ENCODE results near the gene KCNQ4. TPM values are rescaled to one million over a fixed set of nuclear protein-coding genes. Genes with fewer than 3 reads are reported as not detected.

Gene KCNQ4
- total RNA-seq, 1 donor from 2014 or later, result 1.5 TPM

- DNase-seq, result no peak
- Histone ChIP-seq H3K4me1 (peaks cover 10% of the 10 kb centered on the region), H3K36me3 (no peaks in the 10 kb centered on the region)
Measured at GRCh38 chr1:40820911-40821693, 37.5 kb downstream of the KCNQ4 start.

GRCh38 chr1:40822890-40823289, 39.3 kb downstream of the KCNQ4 start:
- no peak overlapping the region for H3K4me3 ChIP-seq
- H3K27ac ChIP-seq (replicated peaks), result no peak overlapping the region
- intact Hi-C loops (cut with micrococcal nuclease), result no loop called here
- no peak for TF ChIP-seq CTCF (IDR thresholded peaks at IDR 0.05; ENCODE audit: borderline replicate concordance)
- H3K4me1 ChIP-seq, result peaks cover 9% of the 10 kb centered on the region
- DNase-seq, result no peak
- H3K36me3 ChIP-seq, result no peaks in the 10 kb centered on the region
- H3K27me3 ChIP-seq (ENCODE audit: low read depth), result peaks cover 9% of the 10 kb centered on the region
- no peaks in the 10 kb centered on the region for H3K9me3 ChIP-seq (replicated peaks)

More at GRCh38 chr1:40820911-40821693, 37.5 kb downstream of the KCNQ4 start:
- H3K27me3 ChIP-seq (ENCODE audit: low read depth), result peaks cover 21% of the 10 kb centered on the region
- no peaks in the 10 kb centered on the region for H3K9me3 ChIP-seq (replicated peaks)
- no peak overlapping the region for H3K27ac ChIP-seq (replicated peaks)
- TF ChIP-seq CTCF (IDR thresholded peaks at IDR 0.05; ENCODE audit: borderline replicate concordance), result no peak
- no peak overlapping the region for H3K4me3 ChIP-seq
- intact Hi-C loops (cut with micrococcal nuclease), result no loop called here

GRCh38 chr1:40823345-40823744, 39.8 kb downstream of the KCNQ4 start:
- TF ChIP-seq CTCF (IDR thresholded peaks at IDR 0.05; ENCODE audit: borderline replicate concordance), result no peak
- Histone ChIP-seq H3K27me3 (ENCODE audit: low read depth) (peaks cover 4% of the 10 kb centered on the region), H3K9me3 (replicated peaks) (no peaks in the 10 kb centered on the region), H3K36me3 (no peaks in the 10 kb centered on the region), H3K4me1 (peaks cover 5% of the 10 kb centered on the region), H3K27ac (replicated peaks) (no peak overlapping the region), H3K4me3 (no peak overlapping the region)
- DNase-seq, result no peak
- intact Hi-C loops (cut with micrococcal nuclease), result no loop called here

- Histone ChIP-seq H3K9me3 (replicated peaks) (no peaks in the 10 kb centered on the region), H3K4me1 (no peaks in the 10 kb centered on the region), H3K36me3 (no peaks in the 10 kb centered on the region), H3K27ac (replicated peaks) (no peak overlapping the region), H3K4me3 (no peak overlapping the region), H3K27me3 (ENCODE audit: low read depth) (no peaks in the 10 kb centered on the region)
- TF ChIP-seq CTCF (IDR thresholded peaks at IDR 0.05; ENCODE audit: borderline replicate concordance), result no peak
- no peak for DNase-seq
- intact Hi-C loops (cut with micrococcal nuclease), result no loop called here
Measured at GRCh38 chr1:40823983-40824382, 40.4 kb downstream of the KCNQ4 start.

GRCh38 chr1:40824591-40825434, 41.2 kb downstream of the KCNQ4 start:
- no peaks in the 10 kb centered on the region for H3K36me3 ChIP-seq
- H3K27ac ChIP-seq (replicated peaks), result no peak overlapping the region
- no peaks in the 10 kb centered on the region for H3K27me3 ChIP-seq (ENCODE audit: low read depth)
- H3K4me1 ChIP-seq, result no peaks in the 10 kb centered on the region
- DNase-seq, result no peak
- intact Hi-C loops (cut with micrococcal nuclease), result no loop called here
- TF ChIP-seq CTCF (IDR thresholded peaks at IDR 0.05; ENCODE audit: borderline replicate concordance), result no peak
- H3K9me3 ChIP-seq (replicated peaks), result no peaks in the 10 kb centered on the region
- H3K4me3 ChIP-seq, result no peak overlapping the region
